HS-5 (cell line): ENCODE data around the gene LMO1.
A peak's percentile ranks its signal among the peaks of the same experiment; 100 is the strongest.

ENCODE experiments used
- DNase-seq: peaks from one replicate; pipeline ENCODE4 v3.0.0-alpha.2; 2012; ENCODE audit warnings: low read depth

Gene LMO1

DNA sequence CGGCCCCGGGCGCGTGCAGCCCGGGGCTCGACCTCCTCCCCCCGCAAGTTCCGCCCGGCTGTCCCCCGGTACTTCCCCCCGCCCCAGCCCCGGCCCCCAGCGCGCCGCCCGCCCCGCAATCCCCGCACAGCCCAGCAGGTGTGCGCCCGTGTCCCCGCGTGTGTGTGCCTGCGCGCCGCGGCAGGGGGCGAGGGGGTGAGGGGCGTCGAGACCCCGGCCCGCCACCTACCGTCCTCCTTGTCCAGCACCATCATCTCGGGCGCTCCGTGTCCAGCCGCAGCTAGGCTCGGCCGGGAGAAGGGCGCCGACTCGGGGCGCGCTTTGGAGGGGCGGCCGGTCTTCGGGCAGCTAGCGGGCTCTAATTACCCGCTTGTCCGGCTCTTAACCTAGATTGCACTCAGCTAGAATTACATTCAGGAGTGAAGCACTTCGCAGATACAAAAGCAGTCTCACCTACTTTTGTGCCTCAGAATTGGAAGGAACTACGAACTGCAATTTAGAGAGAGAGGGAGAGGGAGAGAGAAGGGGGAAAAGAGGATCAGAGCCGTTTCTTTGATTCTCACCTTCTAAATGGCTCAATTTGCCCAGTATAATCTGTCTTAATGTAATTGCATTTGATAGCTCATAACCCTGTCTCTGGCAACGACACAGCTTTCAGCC lies 439 bp downstream of the LMO1 start:
- no peak for DNase-seq

DNA sequence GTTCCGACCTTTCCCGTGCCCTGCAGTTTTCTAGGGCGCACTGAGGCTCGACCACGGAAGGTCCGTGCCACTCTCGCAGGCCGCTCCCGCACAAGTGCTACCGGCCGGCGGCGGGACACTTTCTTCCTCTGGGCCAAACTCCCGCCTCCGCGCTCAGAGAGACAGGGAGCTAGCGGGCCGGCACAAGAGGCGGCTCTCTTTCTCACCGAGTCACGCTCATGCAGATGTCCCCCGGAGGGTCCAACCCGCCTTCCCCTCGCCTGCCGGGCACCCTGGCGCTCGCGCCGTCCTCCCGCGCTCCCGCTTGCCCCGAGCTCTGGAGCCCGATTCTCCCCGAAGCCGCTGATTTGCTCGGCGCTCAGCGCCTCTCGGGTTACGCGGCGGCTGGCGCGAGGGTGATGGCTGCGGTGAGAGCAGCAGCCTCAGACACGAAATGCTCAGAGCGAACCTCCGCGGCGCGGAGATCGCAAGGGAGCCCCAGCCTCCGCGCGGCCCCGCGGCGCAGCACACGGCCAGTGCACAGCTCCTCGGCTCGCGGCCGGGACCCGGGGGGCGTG lies 1.0 kb downstream of the LMO1 start:
- DNase-seq: no peak

DNA sequence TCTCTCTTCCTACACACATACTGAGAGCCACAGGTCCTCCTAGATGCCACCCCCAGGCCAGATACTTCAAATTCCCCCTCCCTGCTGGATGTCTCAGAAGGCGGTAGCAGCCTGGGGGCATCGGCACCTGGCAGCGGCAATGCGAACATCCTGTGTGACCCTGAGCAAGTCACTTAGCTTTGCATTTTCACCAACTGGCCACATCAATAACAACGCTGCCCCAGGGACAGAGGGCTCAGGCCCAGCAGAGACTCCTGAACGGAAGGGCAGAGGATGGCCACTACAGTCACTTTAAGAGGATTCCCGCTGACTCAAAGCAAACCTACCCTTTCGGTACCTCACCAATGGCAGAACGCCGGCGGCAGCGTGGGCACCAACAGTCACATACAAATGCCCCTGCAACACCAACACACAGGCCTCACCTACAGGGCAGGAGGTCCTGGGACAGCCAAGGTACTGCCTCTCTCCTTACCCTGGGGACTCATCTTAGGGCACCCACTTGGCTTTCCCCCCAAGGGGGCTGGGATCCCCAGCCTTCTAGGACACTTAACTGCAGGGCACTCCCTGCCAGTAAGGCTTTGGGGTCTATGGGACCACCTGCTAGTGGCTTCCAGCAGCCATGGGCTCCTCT lies 1.6 kb downstream of the LMO1 start:
- DNase-seq: no peak

DNA sequence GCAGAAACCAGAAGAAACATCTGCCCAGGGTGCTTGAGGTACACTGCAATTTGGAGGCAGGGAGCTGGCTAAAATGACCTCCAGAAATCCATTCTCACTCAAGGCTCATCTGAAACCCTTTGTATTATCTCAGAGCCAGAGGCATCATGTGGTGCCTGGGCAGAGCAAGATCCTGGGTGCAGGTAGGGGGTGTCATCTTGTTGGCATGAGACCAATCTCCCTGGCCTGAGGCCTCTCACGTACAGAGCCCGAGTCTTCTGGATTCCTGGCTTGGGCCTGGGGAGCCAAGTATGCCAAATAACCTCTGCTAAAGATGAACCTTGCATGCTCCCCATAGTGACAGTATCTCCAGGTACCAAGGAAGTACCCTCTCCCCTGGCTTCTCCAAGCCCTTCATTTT lies 2.4 kb downstream of the LMO1 start:
- no peak for DNase-seq

DNA sequence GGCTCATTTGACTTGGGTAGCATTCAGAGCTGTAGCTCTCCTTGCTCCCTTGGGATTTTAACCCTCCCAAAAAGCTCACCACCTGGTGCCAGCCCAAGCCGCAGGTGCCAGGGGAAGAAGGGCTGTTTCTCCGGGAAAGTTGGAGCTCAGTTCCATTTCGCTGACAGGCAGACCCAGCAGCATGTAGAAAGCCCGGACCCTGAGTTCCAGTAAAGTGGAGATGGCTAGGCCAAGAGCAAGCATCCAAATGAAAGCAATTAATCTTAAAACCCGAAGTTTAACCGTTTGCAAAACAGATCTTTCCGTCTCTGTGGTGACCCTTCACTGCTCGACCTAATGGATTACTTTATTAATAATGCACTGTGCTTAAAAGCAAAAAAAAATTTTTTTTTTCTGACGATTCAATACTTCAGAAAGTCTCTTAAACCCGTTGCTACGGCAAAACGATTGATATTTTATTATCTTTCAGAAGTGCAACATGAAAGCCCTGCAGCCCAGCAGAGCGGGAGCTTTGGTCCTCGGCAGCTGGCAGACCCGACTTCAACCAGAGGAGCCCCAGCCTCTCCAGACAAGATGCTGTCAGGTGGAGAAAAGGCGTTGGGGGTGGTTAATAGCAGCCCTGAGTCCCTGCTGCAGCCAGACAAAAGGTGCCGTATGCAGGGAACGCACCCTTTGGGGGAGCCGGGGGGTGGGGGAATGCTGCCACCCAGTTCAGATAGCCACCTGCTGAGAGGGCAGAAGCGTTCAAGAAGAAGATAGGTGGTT lies 3.3 kb downstream of the LMO1 start:
- no peak for DNase-seq

DNA sequence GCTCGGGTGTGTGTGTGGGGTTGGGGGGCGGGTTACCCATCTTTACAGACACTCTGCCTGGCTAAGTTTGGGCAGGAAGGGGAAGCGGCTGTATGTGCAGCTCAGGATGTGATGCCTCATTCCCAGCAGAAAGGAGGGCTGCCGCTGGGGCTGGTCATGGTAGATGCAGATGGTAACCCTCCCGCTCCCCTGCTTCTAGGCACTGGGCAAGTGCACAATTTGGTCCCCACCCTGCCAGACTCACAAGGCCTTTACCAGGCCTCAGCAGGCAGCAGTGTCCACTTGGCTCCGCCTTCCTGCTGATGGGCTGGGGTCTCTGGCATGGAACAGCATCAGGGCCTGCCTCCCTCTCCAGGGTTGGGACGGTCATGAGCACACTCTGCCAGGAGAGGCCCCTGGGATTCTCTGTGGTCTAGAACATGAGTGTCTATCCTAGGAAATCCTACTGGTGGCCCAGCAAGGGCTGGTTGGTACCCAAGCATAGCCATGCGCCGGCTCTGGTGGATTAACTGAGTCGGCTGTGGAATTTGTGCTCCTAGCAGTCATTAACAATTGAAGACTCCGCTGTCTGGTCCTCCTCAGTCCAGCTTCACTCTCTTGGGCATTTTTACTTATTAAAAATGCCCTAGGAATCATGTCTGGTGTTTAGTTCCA lies 4.2 kb downstream of the LMO1 start:
- DNase-seq: no peak

DNA sequence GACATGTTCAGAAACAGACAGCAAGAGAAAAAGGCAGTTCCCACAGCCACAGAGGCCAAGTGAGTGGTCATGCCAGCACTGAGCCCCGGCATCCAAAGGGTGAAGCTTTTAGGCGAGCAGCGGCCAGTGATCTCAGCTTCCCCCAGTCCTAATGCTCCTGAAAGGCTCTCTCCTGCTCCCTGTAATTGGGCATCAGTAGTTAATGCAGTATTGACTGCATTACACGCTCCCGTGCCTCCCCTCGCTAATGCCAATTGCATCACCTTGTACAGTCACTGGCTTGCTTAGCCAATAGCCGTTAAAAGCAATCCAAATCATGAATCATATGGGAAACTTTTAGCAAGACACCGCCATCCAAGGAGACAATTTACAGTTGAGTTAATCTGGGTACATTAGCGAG lies 4.9 kb downstream of the LMO1 start:
- DNase-seq: peak; percentile 73

DNA sequence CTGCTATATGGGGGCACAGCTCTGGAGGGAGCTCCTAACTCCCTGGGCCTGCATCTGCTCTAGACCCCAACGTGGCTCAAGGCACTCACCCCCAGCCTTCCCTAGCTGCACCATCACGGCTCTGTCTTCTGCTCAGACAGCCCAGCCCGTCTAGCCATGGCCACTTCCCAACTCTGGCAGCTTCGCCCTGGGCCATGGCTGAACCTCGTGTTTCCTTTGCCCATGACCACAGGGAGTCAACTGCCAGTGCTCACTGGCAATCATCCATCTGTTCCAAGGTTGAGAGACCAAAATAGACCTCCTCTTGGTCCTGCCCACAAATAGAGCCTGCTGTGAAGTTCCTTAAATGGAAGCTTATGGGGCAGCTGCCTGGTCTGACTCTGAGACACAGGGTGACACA lies 5.4 kb downstream of the LMO1 start:
- no peak for DNase-seq

DNA sequence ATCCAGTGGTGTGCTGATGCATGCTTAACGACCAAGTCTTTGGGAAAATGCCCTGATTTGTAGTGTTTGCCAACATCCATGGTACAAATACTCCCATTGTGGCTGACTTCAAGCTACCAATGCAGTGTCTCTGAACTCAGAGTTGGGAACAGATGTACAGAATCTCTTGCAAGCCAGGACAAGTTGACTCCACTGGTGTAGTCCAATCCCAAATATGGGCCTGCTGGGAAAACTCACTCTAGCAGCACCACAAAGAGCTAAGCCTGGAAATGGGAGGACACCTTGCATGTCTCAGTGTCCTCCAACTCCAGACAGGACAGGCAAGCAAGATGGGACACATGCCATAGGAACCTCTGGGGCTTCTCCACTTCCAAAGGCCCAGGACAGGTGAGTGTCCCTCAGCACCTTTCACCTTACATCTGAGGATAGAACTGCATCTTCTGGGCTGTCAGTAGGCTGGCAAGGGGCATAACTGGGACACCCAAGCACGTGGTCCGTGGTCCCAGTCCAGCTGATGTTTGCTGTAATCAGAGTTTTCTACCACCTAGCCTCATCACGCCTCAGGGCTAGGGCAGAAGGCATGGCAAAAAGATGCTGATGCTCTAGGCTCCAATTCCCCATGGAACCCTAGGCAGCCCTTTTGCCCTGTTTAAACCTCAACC lies 6.5 kb downstream of the LMO1 start:
- no peak for DNase-seq

DNA sequence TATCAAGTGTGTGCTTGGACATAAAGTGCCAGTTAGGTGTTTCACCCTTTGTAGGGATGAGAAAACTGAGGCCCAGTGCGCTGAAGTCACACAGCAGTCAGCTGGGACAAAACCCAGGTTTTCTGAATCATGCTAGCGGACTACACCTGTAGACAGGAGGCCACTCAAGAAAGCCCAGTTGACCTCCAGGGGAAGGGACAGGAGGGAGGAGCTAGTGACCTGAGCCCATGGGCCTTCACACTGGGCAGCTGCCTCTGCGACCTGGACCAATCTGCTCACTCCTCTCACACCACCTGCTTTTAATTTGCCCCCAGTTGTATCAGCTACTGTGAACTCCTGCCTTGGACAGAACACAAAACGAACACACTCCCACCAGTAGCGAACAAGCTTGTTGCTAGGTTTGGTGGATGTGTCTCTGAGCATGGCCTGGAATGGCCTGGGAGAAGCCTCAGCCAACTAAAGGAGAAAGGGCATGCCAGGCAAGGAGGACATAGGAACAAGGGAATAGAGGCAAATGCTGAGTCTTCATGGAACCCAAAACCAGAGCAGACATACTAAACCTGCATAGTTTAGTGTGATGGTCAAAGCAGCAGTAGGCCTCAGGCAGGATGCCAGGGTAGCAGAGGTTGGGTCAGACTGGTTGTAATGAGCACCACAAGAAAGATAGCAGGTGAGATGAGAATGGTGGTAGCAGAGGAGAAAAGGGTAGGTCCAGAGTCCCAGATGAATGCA lies 7.2 kb downstream of the LMO1 start:
- DNase-seq: no peak

DNA sequence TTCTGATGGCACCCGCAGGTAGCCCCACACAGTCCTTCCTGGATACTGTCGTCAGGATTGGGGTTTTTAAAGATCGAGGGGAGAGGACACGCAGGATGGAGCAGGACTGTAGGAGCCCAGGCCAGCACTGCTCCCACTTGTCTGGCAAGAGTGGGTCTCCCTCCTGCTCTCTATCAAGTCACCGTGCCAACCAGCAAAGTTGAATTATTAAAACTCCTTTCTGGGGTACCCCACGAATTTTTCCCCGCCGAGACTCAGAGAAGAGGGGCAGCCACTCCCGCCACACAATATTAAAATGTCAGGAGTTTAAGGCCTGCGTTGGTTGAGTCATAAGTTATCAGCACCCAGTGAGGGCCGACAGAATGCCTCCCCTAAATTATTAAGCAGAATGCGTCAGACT lies 10.1 kb downstream of the LMO1 start:
- no peak for DNase-seq

DNA sequence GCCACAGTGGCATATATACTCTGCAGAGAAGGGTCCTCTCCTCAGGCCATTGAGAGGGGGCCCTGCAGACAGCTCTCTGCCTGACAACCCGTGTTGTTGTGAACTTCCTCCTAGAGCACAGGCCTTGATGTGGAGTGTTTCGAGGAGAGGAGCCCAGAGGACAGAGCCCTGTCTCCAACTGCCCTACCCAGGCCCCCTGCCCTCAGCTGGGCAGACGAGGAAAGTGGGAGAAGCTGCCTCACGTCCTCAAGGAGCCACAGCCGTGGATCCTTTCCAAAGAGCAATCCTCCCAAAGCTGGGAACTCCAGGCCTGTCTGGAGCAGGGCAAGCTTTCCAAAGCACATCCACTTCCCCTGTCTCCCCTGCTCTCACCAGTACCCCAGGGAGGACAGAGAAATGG lies 10.7 kb downstream of the LMO1 start:
- no peak for DNase-seq

DNA sequence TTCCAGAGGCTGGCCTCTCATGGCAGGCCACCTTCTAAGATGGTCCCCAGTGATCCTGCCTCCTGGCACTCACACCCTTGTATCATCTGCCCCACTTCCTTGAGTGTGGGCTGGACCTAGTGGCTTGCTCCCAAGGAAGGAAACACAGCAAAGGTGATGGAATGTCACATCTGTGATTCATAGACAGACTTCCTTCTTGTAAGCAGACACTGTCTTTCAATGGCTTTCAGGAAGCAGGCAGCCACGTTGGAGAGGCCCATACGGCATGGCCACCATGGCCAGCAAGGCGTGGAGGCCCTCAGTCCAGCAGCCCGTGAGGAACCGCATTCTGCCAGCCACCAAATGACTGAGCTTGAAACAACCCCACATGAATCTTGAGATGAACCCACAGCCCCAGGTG lies 11.3 kb downstream of the LMO1 start:
- no peak for DNase-seq

DNA sequence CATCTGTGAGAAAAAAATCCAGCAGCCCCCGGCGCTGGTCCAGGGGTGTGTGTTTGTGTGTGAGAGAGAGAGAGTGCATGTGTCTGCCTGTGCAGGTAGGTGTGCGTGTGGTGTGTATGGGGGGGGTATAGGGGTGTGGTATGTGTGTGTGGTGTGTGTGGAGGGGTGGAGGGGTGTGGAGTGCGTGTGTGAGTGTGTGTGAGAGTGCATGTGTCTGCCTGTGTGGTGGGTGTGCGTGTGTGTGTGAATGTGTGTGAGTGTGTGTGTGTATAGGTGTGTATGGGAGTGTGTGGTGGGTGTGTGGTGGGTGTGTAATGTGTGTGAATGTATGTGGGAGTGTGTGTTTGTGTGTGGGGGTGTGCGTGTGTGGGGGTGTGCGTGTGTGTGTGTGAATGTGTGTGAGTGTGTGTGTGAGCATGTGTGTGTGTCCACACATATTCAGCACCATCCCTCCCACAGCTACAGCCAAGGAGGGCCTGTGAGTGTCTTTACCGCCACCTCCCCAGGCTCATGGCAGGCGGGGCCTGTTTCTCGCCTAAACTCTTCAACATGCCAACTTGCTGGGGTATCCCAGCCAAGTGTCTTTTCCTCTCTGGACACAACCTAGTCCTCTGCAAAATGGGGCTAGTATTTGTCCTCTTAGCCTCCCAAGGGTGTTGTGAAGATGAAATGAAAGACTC lies 11.9 kb downstream of the LMO1 start:
- no peak for DNase-seq

DNA sequence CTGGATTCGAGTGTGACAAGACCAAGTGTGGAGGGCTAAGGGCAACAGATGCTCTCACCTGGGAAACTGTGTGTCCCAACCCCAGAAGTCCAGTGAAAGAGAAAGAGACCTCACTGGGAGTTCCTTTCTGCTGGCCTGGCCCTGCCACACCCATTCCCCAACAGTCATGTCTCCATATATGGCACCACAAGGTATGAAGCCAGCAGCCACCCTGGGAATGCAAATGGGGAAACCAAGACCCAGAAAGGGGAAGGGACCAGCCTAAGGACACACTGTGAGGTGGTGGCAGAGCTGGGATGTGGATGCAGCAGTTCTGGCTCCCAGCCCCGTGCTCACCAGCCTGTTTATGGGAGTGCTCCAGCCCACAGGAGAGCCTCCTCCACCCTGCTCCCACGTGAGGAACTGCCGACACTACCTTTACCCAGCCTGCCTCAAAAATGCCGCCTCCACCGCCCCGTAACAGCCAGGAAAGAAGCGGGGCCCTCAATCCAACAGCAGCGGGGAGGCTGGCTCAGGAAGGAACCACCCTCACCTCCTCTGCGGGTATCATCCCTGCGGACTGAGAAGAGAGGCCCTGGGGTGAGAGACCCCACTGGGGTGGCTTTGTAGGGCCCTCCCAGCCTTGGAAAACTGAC lies 12.6 kb downstream of the LMO1 start:
- no peak for DNase-seq

DNA sequence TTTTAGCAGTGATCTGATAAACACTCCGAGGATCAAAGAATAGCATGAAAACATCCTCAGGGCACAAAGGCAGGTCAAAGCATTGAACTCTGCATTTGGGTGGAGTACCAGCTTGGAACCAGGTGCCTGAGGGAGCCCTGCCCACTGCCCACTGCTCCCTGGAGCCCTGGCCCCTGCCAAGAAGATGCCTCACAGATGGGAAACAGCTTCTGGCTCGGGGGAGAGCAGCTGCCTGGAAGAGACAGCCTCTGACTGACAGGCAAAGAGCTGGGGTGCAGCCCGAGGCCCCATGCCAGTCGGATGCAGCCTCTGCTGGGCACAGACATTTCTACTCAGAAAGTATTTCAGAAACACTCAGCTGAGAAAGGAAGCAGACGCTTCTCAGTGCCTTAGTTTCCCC lies 13.2 kb downstream of the LMO1 start:
- no peak for DNase-seq

DNA sequence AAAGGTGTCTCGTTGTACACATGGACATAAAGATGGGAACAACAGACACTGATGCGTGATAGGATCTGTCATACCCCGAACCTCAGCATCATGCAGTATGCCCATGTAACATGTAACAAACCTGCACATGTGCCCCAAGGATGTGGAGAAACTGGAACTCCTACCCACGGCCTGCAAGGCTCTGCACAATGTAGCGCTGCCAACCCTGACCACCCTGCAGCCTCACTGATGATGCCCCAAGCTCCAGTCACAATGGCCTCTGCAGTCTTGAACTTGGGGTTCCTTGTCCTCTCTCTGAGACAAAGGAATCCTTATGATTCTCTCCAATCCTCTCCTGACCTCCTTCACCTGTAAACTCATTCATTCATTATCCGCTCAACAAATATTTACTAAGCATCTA lies 14.2 kb downstream of the LMO1 start:
- DNase-seq: no peak

DNA sequence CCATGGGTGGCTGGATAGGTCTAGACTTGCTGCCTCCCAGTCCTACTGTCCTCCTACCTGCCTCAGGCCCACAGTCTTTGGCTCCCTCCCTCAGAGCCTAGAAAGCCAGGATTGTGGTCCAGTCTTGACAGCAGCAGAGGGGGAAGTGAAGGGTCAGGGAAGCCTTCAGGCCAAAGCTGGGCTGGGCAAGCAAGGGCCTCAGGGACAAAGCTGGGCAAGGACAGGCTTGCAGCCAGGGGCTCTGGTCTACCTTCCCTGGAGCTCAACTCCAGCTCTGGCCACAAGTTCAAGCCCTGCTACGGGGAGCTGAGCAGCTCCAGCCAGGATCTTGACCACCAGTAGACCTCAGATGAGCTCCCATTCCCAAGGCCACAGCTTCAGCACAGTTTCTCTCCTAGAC lies 14.9 kb downstream of the LMO1 start:
- DNase-seq: no peak

DNA sequence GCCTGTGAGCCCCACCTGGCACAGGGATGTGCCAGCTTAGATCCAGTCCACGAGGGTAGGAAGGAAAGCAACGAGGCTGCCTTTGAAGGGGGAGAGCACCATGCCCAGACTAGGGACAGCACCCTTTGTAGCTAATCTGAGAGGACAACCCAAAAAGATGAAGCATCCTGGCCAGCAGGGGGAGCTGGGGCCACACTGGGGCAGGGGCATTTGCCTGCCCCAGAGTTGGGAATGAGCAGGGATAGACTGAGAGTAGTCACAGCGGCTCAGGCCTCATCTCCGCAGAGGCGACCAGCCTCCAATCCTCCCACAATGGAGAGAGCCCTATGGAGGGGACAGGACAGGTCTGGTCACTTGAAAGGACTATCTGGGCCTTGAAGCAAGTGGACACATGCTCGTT lies 16.4 kb downstream of the LMO1 start:
- DNase-seq: no peak

DNA sequence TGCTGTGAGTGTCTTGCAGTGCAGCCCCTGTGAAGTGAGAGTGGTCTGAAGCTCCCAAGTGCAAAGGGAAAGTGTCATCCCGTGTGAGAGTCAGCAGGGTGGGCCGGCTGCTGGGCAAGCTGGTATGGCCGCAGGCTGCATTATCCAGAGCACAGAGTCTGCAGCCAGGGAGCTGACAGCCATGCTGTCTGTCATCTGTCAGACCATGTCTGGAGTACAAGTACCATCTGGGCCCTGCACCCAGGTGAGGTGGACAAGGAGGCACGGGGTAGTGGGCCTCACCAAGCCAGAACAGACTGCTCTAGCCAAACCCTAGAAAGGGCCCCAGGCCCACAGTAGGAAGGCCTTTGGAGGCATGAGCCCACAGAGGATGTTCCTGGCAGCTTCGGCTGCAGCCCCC lies 20.2 kb downstream of the LMO1 start:
- no peak for DNase-seq
